ENCODE measurements around the gene CLCN4. TPM values are rescaled to one million over a fixed set of nuclear protein-coding genes. Genes with fewer than 3 reads are reported as not detected.

The CLCN4 gene
- total RNA-seq, 4 donors from 2014 or later, result 7.1 to 19.1 (median 15.9) TPM

DNA sequence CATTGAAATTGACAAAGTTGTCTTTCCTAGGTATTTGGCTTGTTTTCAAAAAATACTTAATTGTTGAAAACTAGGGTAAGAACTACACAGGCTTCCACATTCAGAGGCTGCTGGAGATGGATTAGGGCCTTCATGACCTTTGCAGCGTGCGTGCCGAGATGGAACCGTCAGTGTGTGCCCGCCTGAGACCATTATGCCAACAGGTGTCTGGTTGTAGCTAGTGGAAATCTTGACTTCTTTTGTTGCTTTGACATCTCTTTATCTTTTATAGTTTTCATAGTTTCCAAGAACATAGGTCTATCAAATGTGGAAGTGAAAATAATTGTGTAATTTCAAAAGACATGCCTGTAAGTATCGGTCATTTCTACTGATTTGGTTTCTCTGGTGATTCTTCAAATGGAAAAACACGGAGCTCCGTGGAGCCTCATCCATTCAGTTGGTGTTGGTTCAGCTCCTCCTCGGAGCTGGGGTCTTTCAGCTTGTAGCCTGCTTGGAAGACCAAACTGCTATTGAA, 38.9 kb upstream of the CLCN4 start:
- intact Hi-C loops (cut with DNase I), result loop anchor here (5.0 kb wide), 1 partner anchor 121 kb away; no protein-coding TSS in a partner anchor
- Histone ChIP-seq H3K9me3 (no peaks in the 10 kb centered on the region), H3K4me1 (no peaks in the 10 kb centered on the region), H3K36me3 (no peaks in the 10 kb centered on the region), H3K4me3 (replicated peaks in 1 of 3) (no peak overlapping the region), H3K27ac (no peak overlapping the region), H3K27me3 (no peaks in the 10 kb centered on the region)
- TF ChIP-seq POLR2A (IDR thresholded peaks at IDR 0.05), result no peak
- TF ChIP-seq, protein P1, sequence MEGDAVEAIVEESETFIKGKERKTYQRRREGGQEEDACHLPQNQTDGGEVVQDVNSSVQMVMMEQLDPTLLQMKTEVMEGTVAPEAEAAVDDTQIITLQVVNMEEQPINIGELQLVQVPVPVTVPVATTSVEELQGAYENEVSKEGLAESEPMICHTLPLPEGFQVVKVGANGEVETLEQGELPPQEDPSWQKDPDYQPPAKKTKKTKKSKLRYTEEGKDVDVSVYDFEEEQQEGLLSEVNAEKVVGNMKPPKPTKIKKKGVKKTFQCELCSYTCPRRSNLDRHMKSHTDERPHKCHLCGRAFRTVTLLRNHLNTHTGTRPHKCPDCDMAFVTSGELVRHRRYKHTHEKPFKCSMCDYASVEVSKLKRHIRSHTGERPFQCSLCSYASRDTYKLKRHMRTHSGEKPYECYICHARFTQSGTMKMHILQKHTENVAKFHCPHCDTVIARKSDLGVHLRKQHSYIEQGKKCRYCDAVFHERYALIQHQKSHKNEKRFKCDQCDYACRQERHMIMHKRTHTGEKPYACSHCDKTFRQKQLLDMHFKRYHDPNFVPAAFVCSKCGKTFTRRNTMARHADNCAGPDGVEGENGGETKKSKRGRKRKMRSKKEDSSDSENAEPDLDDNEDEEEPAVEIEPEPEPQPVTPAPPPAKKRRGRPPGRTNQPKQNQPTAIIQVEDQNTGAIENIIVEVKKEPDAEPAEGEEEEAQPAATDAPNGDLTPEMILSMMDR (IDR thresholded peaks at IDR 0.05), result no peak
- DNase-seq, result no peak
- 98% methylated on average over 9 of the region's 9 CpGs for WGBS, 2 donors

- Histone ChIP-seq H3K9me3 (no peaks in the 10 kb centered on the region), H3K4me1 (no peaks in the 10 kb centered on the region), H3K36me3 (no peaks in the 10 kb centered on the region), H3K27me3 (no peaks in the 10 kb centered on the region), H3K27ac (no peak overlapping the region), H3K4me3 (replicated peaks in 1 of 3) (no peak overlapping the region)
- intact Hi-C loops (cut with DNase I), result loop anchor here (5.0 kb wide), 1 partner anchor 121 kb away; no protein-coding TSS in a partner anchor
- WGBS, 2 donors, result 89 to 93% methylated on average over 4 of the region's 4 CpGs
- TF ChIP-seq, protein P1 (IDR thresholded peaks at IDR 0.05), result no peak
- TF ChIP-seq POLR2A (IDR thresholded peaks at IDR 0.05), result no peak
- DNase-seq, result no peak
These were observed 38.2 kb upstream of the CLCN4 start for GRCh38 chrX:10118530-10118929.

- WGBS, 2 donors, result 14 to 17% methylated on average over 16 of the region's 16 CpGs
These were observed 37.3 kb upstream of the CLCN4 start for GRCh38 chrX:10119399-10119990.

DNA sequence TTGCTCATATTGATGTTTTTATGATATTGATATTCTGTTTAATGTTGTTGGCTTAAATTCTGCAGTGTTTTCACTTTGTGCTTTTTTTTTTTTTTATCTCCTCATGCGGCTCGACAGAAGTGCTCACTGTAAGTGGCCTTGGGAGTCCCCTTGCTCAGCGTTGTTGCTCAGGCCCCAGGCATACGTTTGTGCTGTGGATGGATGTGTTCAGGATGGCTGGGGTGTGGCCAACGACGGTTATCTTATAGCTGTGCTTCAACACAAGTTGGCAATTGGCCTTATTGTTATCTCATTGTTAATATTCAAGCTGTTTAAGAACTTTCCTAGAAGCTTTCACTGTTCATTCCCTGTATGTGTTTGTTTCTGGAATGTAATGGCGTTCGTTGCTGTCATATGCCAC, 36.4 kb upstream of the CLCN4 start:
- H3K4me1 ChIP-seq, result no peaks in the 10 kb centered on the region
- DNase-seq, result no peak
- intact Hi-C loops (cut with DNase I), result loop anchor here (10.0 kb wide), 1 partner anchor 336 kb away; the partner anchor contains the start of gene SHROOM2
- no peaks in the 10 kb centered on the region for H3K27me3 ChIP-seq
- peaks cover 0 to 5% of the 10 kb centered on the region in 2 donors for H3K36me3 ChIP-seq
- H3K9me3 ChIP-seq, result no peaks in the 10 kb centered on the region
- no peak overlapping the region for H3K27ac ChIP-seq
- WGBS, 2 donors, result 97% methylated on average over 8 of the region's 8 CpGs
- no peak overlapping the region for H3K4me3 ChIP-seq (replicated peaks in 1 of 3)
- TF ChIP-seq, protein P1 (IDR thresholded peaks at IDR 0.05), result no peak
- no peak for TF ChIP-seq POLR2A (IDR thresholded peaks at IDR 0.05)

More at GRCh38 chrX:10119399-10119990, 37.3 kb upstream of the CLCN4 start:
- Histone ChIP-seq H3K27me3 (no peaks in the 10 kb centered on the region), H3K4me3 (replicated peaks in 1 of 3) (no peak overlapping the region), H3K9me3 (no peaks in the 10 kb centered on the region), H3K36me3 (no peaks in the 10 kb centered on the region), H3K4me1 (no peaks in the 10 kb centered on the region), H3K27ac (no peak overlapping the region)
- DNase-seq, result peak; percentile 58 to 60
- TF ChIP-seq, protein P1 (IDR thresholded peaks at IDR 0.05), result peak; percentile 89 to 100 (median 100)
- TF ChIP-seq POLR2A (IDR thresholded peaks at IDR 0.05), result no peak
- intact Hi-C loops (cut with DNase I), result loop anchor here (5.0 kb wide), 1 partner anchor 122 kb away; no protein-coding TSS in a partner anchor

DNA sequence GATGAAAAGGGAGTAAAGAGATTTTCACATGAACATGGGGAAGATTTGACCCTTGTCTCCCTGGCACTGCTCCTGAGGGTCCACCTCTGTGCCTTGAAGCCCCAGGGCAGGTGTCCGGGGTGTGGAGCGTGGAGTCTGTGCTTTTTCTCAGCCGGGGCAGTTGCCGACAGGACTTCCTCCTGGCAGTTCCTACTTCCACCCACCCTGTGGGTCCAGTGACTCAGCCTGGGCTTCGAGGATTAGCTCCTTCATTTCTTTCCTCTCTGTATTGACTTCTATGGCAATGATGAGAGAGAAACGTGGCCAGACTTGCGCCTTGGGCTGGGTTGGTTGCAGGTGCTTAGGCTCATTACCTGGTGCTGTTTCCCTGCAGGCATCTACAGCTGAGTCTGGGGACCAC, 35.9 kb upstream of the CLCN4 start:
- DNase-seq, result no peak
- 74 to 92% methylated on average over 4 of the region's 7 CpGs for WGBS, 2 donors
- no peak overlapping the region for H3K27ac ChIP-seq
- no peaks in the 10 kb centered on the region for H3K9me3 ChIP-seq
- TF ChIP-seq POLR2A (IDR thresholded peaks at IDR 0.05), result no peak
- TF ChIP-seq, protein P1 (IDR thresholded peaks at IDR 0.05), result no peak
- no peaks in the 10 kb centered on the region for H3K27me3 ChIP-seq
- intact Hi-C loops (cut with DNase I), result loop anchor here (10.0 kb wide), 1 partner anchor 336 kb away; the partner anchor contains the start of gene SHROOM2
- H3K4me3 ChIP-seq (replicated peaks in 1 of 3), result no peak overlapping the region
- H3K4me1 ChIP-seq, result no peaks in the 10 kb centered on the region
- peaks cover 0 to 5% of the 10 kb centered on the region in 2 donors for H3K36me3 ChIP-seq
